Right cardiac atrium (tissue), 5 donors: ENCODE results near the gene OXNAD1. TPM values are rescaled to one million over a fixed set of nuclear protein-coding genes. Genes with fewer than 3 reads are reported as not detected.

Source experiments
- ATAC-seq, 2 donors: fragments of 200-7000 bp; cut with Tn5 transposase; one replicate each; pipeline versions ENCODE4 v1.8.0 to v1.9.1; 2020; ENCODE audit warnings: moderate library complexity in 2 of 2, mild to moderate bottlenecking in 1 of 2
- DNase-seq, 3 donors: peaks; one replicate each; pipeline ENCODE4 v3.0.0-alpha.2; 2020
- H3K27ac ChIP-seq: one replicate; pipeline ENCODE4 v1.5.1; 2013; ENCODE audit warnings: mild to moderate bottlenecking, low read length, control low read depth, moderate library complexity
- H3K27me3 ChIP-seq: one replicate; pipeline ENCODE4 v1.6.1; 2013; ENCODE audit not compliant: control insufficient read depth, insufficient read depth
- H3K4me1 ChIP-seq: one replicate; pipeline ENCODE4 v1.6.1; 2013; ENCODE audit warnings: low read length; ENCODE audit not compliant: control insufficient read depth, insufficient read depth
- H3K4me3 ChIP-seq: one replicate; pipeline ENCODE4 v1.5.1; 2013; ENCODE audit warnings: low read length, control low read depth
- H3K9me3 ChIP-seq: one replicate; pipeline ENCODE4 v1.6.1; 2013; ENCODE audit warnings: low read length; ENCODE audit not compliant: control insufficient read depth
- WGBS: extraction: QIAGEN DNeasy Blood & Tissue Kit; methylation state at CpG from one replicate; pipeline ENCODE4 v1.1.7; 2013; 5-methylcytosine and 5-hydroxymethylcytosine counted together
- intact Hi-C, 4 donors: fragments of 100-400 bp; cut with DNase I; formaldehyde crosslinking; loops; one replicate each; pipeline versions ENCODE4 v1.11.0 to v1.14.0; 2022 to 2023
- polyA plus RNA-seq: library from polyadenylated mRNA; stranded (reverse); fragments of 200-250 nt; gene quantifications from one replicate; pipeline ENCODE4 v1.2.3, GENCODE V29; 2013
- total RNA-seq, 4 donors: library from RNA; stranded (reverse); fragmentation: NEBNext Ultra II Directional; extraction: Animal tissue kit (Norgen Biotek cat#: 25700); gene quantifications; one replicate each; pipeline ENCODE4 v1.2.1, GENCODE V29; 2021
- donor health status: healthy with polysubstance abuse.
- donor health status: DM: no; HTN: yes; CAD: no.
- donor health status: DM: no; HTN: no; CAD: no.
- donor health status: DM: no; HTN: yes; CAD: no; lungs with severe emphysema.
- donor health status: DM: yes; HTN: yes; CAD: no.

OXNAD1 gene
- total and polyA plus RNA-seq, 5 donors, result 6.5 to 14.7 (median 14.2) TPM

- peaks cover 10% of the 10 kb centered on the region for H3K4me1 ChIP-seq
- intact Hi-C loops, result loop anchor here in 1 of 4 donors (10.0 kb wide), 2 partner anchors 70 to 220 kb away; partner anchors contain the start of gene RFTN1
These were observed 29.8 kb downstream of the OXNAD1 start for GRCh38 chr3:16294844-16295243.

GRCh38 chr3:16295298-16295890 lies 30.4 kb downstream of the OXNAD1 start:
- Histone ChIP-seq H3K4me3 (no peak overlapping the region), H3K9me3 (no peaks in the 10 kb centered on the region), H3K4me1 (peaks cover 8% of the 10 kb centered on the region), H3K27me3 (no peaks in the 10 kb centered on the region), H3K27ac (no peak overlapping the region)
- no peak for DNase-seq
- 41% methylated on average over 3 of the region's 3 CpGs for WGBS
- ATAC-seq, result no peak
- intact Hi-C loops, result loop anchor here in 1 of 4 donors (10.0 kb wide), 2 partner anchors 69 to 219 kb away; partner anchors contain the start of gene RFTN1

More at GRCh38 chr3:16294844-16295243, 29.8 kb downstream of the OXNAD1 start:
- H3K9me3 ChIP-seq, result no peaks in the 10 kb centered on the region
- H3K27me3 ChIP-seq, result no peaks in the 10 kb centered on the region
- H3K27ac ChIP-seq, result no peak overlapping the region
- 77% methylated on average over 5 of the region's 5 CpGs for WGBS
- DNase-seq (no peak), ATAC-seq (no peak)
- no peak overlapping the region for H3K4me3 ChIP-seq

GRCh38 chr3:16297997-16298885 lies 33.2 kb downstream of the OXNAD1 start:
- 53% methylated on average over 9 of the region's 9 CpGs for WGBS
- Histone ChIP-seq H3K4me1 (peaks cover 10% of the 10 kb centered on the region), H3K27me3 (no peaks in the 10 kb centered on the region), H3K4me3 (no peak overlapping the region), H3K9me3 (no peaks in the 10 kb centered on the region), H3K27ac (no peak overlapping the region)
- intact Hi-C loops, result loop anchor here in 1 of 4 donors (10.0 kb wide), 2 partner anchors 67 to 217 kb away; partner anchors contain the start of gene RFTN1
- DNase-seq, result no peak
- peak; percentile 69 to 73 for ATAC-seq

- Histone ChIP-seq H3K27me3 (no peaks in the 10 kb centered on the region), H3K27ac (no peak overlapping the region), H3K4me3 (no peak overlapping the region), H3K4me1 (peaks cover 10% of the 10 kb centered on the region), H3K9me3 (no peaks in the 10 kb centered on the region)
- DNase-seq, result no peak
- WGBS, result 39% methylated on average over 6 of the region's 6 CpGs
- intact Hi-C loops, result loop anchor here in 1 of 4 donors (10.0 kb wide), 2 partner anchors 66 to 216 kb away; partner anchors contain the start of gene RFTN1
- peak in 1 of 2 donors; percentile 13 for ATAC-seq
These were observed 33.9 kb downstream of the OXNAD1 start for GRCh38 chr3:16298891-16299290.

- ATAC-seq (no peak), DNase-seq (no peak)
- Histone ChIP-seq H3K27ac (no peak overlapping the region), H3K4me3 (no peak overlapping the region), H3K4me1 (peaks cover 10% of the 10 kb centered on the region), H3K9me3 (no peaks in the 10 kb centered on the region), H3K27me3 (no peaks in the 10 kb centered on the region)
- intact Hi-C loops, result loop anchor here in 1 of 4 donors (10.0 kb wide), 2 partner anchors 65 to 215 kb away; partner anchors contain the start of gene RFTN1
- WGBS, result 81% methylated on average over 3 of the region's 3 CpGs
These were observed 34.7 kb downstream of the OXNAD1 start for GRCh38 chr3:16299746-16300145.

GRCh38 chr3:16300307-16300706 lies 35.3 kb downstream of the OXNAD1 start:
- H3K4me1 ChIP-seq, result peaks cover 8% of the 10 kb centered on the region
- 73% methylated on average over 2 of the region's 2 CpGs for WGBS
- ATAC-seq, result no peak

GRCh38 chr3:16300881-16301359 lies 35.9 kb downstream of the OXNAD1 start:
- H3K4me1 ChIP-seq, result peaks cover 8% of the 10 kb centered on the region
- no peaks in the 10 kb centered on the region for H3K9me3 ChIP-seq
- ATAC-seq (peak; percentile 7 to 56), DNase-seq (no peak)
- no peak overlapping the region for H3K4me3 ChIP-seq
- H3K27ac ChIP-seq, result no peak overlapping the region
- WGBS, result 89% methylated on average over 2 of the region's 2 CpGs
- intact Hi-C loops, result no loop called here
- no peaks in the 10 kb centered on the region for H3K27me3 ChIP-seq

More at GRCh38 chr3:16300307-16300706, 35.3 kb downstream of the OXNAD1 start:
- intact Hi-C loops, result no loop called here
- no peak overlapping the region for H3K27ac ChIP-seq
- H3K9me3 ChIP-seq, result no peaks in the 10 kb centered on the region
- DNase-seq, result no peak
- H3K27me3 ChIP-seq, result no peaks in the 10 kb centered on the region
- H3K4me3 ChIP-seq, result no peak overlapping the region

- Histone ChIP-seq H3K27ac (no peak overlapping the region), H3K9me3 (no peaks in the 10 kb centered on the region), H3K4me1 (peaks cover 8% of the 10 kb centered on the region), H3K4me3 (no peak overlapping the region), H3K27me3 (no peaks in the 10 kb centered on the region)
- WGBS, result 37% methylated on average over 6 of the region's 6 CpGs
- ATAC-seq (no peak), DNase-seq (no peak)
- intact Hi-C loops, result no loop called here
These were observed 36.5 kb downstream of the OXNAD1 start for GRCh38 chr3:16301507-16301906.

- H3K9me3 ChIP-seq, result no peaks in the 10 kb centered on the region
- intact Hi-C loops, result no loop called here
- DNase-seq (no peak), ATAC-seq (no peak)
- no peaks in the 10 kb centered on the region for H3K27me3 ChIP-seq
- no peak overlapping the region for H3K27ac ChIP-seq
- 84% methylated on average over 6 of the region's 6 CpGs for WGBS
- H3K4me1 ChIP-seq, result peaks cover 8% of the 10 kb centered on the region
- no peak overlapping the region for H3K4me3 ChIP-seq
These were observed 37.1 kb downstream of the OXNAD1 start for GRCh38 chr3:16302082-16302631.

GRCh38 chr3:16303037-16303575 lies 38.1 kb downstream of the OXNAD1 start:
- no peaks in the 10 kb centered on the region for H3K27me3 ChIP-seq
- ATAC-seq, result no peak
- 71% methylated on average over 2 of the region's 2 CpGs for WGBS
- H3K27ac ChIP-seq, result no peak overlapping the region
- no peak overlapping the region for H3K4me3 ChIP-seq
- no peak for DNase-seq
- intact Hi-C loops, result no loop called here
- no peaks in the 10 kb centered on the region for H3K9me3 ChIP-seq
- H3K4me1 ChIP-seq, result peaks cover 6% of the 10 kb centered on the region
